ENCODE results near the gene MTX1.

The MTX1 gene

GRCh38 chr1:155255243-155256007 lies 46.9 kb downstream of the MTX1 start, which contains the start of gene ENTREP3:
Gene ENTREP3, minus strand, starts transcription at chr1:155255483. Its CDS starts 606 bp downstream, at chr1:155254877.
- DNase-seq (ENCODE audit: extremely low read depth in 1 of 2, low read depth in 1 of 2): peak in 1 of 2 donors; percentile 61

GRCh38 chr1:155256058-155256852 lies 47.8 kb downstream of the MTX1 start:
- DNase-seq (ENCODE audit: extremely low read depth in 1 of 2, low read depth in 1 of 2): no peak

- no peak for DNase-seq (ENCODE audit: extremely low read depth in 1 of 2, low read depth in 1 of 2)
These were observed 51.8 kb downstream of the MTX1 start for GRCh38 chr1:155260276-155260675.

GRCh38 chr1:155261493-155261851 lies 53.0 kb downstream of the MTX1 start:
- no peak for DNase-seq (ENCODE audit: extremely low read depth in 1 of 2, low read depth in 1 of 2)

- peak; percentile 68 to 72 for DNase-seq (ENCODE audit: extremely low read depth in 1 of 2, low read depth in 1 of 2)
These were observed 53.6 kb downstream of the MTX1 start, which contains the start of gene SCAMP3 for GRCh38 chr1:155261852-155262673. Gene SCAMP3, minus strand, starts transcription at chr1:155262360. Its CDS starts 209 bp downstream, at chr1:155262151.

GRCh38 chr1:155263067-155263466 lies 54.6 kb downstream of the MTX1 start:
- DNase-seq (ENCODE audit: extremely low read depth in 1 of 2, low read depth in 1 of 2): no peak
